CD4-positive, alpha-beta T cell treated with Interleukin-4 for 4 hours (primary cell): Measurements from ENCODE around the gene C10orf88.
"Not testable (repeated sequence)": the region's sequence is repeated elsewhere in the genome, so short reads cannot be mapped to it uniquely, and the experiment has no call there.

Experiments used
- DNase-seq: peaks from one replicate; pipeline ENCODE4 v3.0.0-alpha.2; 2020

C10orf88 gene

DNA sequence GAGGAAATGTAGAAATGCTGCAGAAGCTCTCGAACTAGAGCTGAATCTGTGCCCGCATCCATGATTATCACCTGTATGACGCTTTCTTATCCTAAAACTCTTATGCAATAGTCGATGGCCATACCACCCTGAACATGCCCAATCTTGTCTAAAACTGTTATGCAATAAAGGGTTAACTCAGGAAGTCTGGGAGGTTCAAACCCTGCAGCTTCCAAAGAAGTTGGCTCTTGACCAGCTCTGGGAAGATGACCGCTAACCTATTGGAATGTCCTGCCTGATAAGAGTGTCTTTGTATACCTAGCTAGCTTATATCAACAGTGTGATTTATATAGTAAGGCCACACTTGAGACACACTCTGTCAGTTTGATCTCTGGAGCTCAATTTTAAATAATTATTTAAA lies 3.4 kb upstream of the C10orf88 start:
- DNase-seq: no peak

DNA sequence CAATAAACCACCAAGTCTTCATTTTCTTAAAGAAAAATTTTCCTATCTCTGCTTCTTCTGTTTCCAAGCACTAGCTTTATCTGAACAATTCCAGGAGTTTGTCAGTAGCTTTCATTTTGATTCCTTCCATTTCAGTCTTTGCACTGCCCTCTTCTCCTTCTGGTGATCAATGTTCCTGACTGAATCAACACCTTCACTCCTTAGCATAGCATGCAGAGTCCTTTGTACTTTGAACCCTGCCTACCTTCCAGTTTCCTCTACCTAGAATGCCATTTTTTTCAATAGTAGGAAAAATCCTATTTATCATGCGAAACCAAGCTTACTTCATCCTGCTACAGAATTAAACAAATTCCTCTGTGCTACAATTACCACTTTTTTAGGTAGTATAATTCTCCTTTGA lies 1.9 kb upstream of the C10orf88 start:
- DNase-seq: no peak

GRCh38 chr10:122954731-122955050 lies 664 bp upstream of the C10orf88 start:
- no peak for DNase-seq

DNA sequence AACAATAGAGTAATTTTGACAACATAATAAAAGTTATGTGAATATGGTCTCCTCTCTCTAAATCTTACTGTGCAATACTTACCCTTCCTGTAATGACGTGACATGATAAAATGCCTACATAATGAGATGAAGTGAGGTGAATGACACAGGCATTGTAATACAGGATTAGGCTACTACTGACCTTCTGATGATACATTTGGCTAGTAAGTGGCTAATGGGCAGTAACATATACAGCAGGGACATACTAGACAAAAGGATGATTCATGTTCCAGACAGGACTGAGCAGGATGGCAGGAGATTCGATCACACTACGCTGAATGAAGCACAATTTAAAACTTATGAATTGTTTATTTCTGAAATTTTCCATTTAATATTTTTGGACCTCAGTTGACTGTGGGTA lies 4.7 kb downstream of the C10orf88 start:
- DNase-seq: no peak

DNA sequence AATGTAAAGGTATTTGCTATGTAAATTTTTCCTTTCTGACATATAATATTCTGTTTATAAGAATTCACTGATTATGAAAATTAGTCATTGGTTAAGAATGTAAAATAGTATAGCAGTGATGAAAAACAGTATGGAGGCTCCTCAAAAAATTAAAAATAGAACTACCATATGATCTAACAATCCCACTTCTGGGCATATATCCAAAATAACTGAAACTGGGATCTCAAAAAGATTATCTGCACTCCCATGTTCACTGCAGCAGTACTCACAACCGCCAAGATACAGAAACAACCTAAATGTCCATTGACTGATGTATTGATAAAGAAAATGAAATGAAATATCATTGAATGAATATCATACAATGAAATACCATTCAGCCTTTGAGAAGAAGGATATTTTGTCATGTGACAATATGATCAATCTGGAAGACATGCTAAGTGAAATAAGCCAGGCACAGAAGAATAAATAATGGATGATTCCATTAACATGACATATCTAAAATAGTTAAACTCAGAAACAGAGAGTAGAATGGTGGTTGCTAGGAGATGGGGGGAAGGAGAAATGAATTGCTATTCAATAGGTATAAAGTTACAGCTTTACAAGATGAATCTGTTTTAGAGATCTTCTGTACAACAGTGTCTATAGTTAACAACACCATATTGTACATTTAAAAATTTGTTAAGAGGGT lies 14.0 kb downstream of the C10orf88 start:
- DNase-seq: no peak

GRCh38 chr10:122939133-122939855 lies 14.7 kb downstream of the C10orf88 start:
- DNase-seq: no peak

- no peak for DNase-seq
Measured at GRCh38 chr10:122931088-122931906, 22.7 kb downstream of the C10orf88 start.

- no peak for DNase-seq
Measured at GRCh38 chr10:122930140-122930539, 23.9 kb downstream of the C10orf88 start.

DNA sequence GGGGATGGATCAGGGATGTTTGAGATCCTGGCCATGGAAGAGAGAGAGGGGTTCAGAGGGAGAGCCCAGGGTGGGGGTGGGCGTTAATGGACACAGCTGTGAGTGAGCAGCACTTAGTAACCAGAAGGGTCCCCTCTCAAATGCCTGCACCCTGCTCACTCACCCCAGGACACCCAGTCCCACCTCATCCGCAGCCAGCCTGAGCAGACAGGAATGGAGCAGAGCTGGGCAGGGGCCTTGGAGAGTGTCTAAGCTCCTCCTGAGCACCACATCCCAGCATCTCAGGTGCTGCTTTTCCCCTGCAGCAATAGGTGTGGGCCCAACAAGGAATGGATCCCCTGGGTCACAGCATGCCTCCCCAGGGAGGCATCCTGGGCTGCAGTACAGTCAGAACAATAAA lies 38.3 kb downstream of the C10orf88 start:
- no peak for DNase-seq

GRCh38 chr10:122911889-122912484 lies 42.0 kb downstream of the C10orf88 start:
- peak; percentile 12 for DNase-seq

GRCh38 chr10:122910310-122910709 lies 43.7 kb downstream of the C10orf88 start, which contains the start of gene FAM24A:
TSS of gene FAM24A (plus strand) at chr10:122910610. CDS start at chr10:122911635, 1,025 bp downstream.
- DNase-seq: no peak

DNA sequence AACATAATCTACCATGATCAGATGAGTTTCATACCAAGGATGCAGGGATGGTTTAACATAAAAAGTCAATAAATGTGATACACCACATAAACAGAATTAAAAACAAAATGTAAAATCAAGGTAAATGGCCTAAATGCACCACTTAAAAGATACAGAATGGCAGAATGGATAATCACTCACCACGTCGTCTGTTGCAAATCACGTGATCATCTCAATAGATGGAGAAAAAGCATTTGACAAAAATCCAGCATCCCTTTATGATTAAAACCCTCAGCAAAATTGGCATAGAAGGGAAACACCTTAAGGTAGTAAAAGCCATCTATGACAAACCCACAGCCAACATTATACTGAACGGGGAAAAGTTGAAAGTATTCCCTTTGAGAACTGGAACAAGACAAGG lies 50.2 kb downstream of the C10orf88 start:
- not testable (repeated sequence) for DNase-seq

GRCh38 chr10:122894261-122894944 lies 59.6 kb downstream of the C10orf88 start:
- DNase-seq: no peak

GRCh38 chr10:122884166-122884565 lies 69.9 kb downstream of the C10orf88 start:
- DNase-seq: no peak

DNA sequence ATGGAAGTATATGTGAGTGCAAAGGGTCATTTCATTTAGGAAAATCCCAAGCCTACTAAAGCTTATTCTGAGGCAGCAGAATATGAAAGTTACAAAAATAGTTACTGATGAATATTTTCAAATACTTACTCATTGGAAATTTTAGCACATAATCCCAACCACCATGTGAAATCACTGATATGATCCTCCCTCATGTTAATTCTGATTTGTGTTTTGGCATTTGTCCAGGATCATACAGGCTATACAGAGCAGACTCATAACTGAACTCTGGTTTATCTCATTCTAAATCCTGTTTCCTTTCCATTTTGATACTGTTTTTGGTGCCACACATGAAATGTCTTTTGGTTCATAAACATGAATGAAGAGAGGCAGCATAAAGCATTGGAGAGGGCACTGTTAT lies 71.3 kb downstream of the C10orf88 start:
- no peak for DNase-seq
